ENCODE results near the gene CD300LD.

Gene CD300LD

GRCh38 chr17:74606050-74606449 lies 14.0 kb upstream of the CD300LD start:
- no peak for DNase-seq (ENCODE audit: low read depth)
- TF ChIP-seq CTCF (IDR thresholded peaks at IDR 0.05; ENCODE audit: low read depth, low read length, missing control alignments) = no peak
- H3K4me3 ChIP-seq (ENCODE audit: low read depth, low read length) = no peak overlapping the region

GRCh38 chr17:74605361-74605760 lies 13.3 kb upstream of the CD300LD start:
- DNase-seq (ENCODE audit: low read depth) = no peak
- no peak for TF ChIP-seq CTCF (IDR thresholded peaks at IDR 0.05; ENCODE audit: low read depth, low read length, missing control alignments)

GRCh38 chr17:74604761-74605160 lies 12.7 kb upstream of the CD300LD start:
- no peak overlapping the region for H3K4me3 ChIP-seq (ENCODE audit: low read depth, low read length)
- no peak for DNase-seq (ENCODE audit: low read depth)
- TF ChIP-seq CTCF (IDR thresholded peaks at IDR 0.05; ENCODE audit: low read depth, low read length, missing control alignments) = no peak

More at GRCh38 chr17:74605361-74605760, 13.3 kb upstream of the CD300LD start:
- H3K4me3 ChIP-seq (ENCODE audit: low read depth, low read length) = no peak overlapping the region

- H3K4me3 ChIP-seq (ENCODE audit: low read depth, low read length) = no peak overlapping the region
- TF ChIP-seq CTCF (IDR thresholded peaks at IDR 0.05; ENCODE audit: low read depth, low read length, missing control alignments) = no peak
- no peak for DNase-seq (ENCODE audit: low read depth)
Observed at GRCh38 chr17:74604200-74604599, 12.1 kb upstream of the CD300LD start.

GRCh38 chr17:74603746-74604145 lies 11.7 kb upstream of the CD300LD start:
- TF ChIP-seq CTCF (IDR thresholded peaks at IDR 0.05; ENCODE audit: low read depth, low read length, missing control alignments) = no peak
- DNase-seq (ENCODE audit: low read depth) = no peak
- H3K4me3 ChIP-seq (ENCODE audit: low read depth, low read length) = no peak overlapping the region

- H3K4me3 ChIP-seq (ENCODE audit: low read depth, low read length) = no peak overlapping the region
- DNase-seq (ENCODE audit: low read depth) = no peak
Observed at GRCh38 chr17:74603037-74603635, 11.1 kb upstream of the CD300LD start.

More at GRCh38 chr17:74603037-74603635, 11.1 kb upstream of the CD300LD start:
- TF ChIP-seq CTCF (IDR thresholded peaks at IDR 0.05; ENCODE audit: low read depth, low read length, missing control alignments) = no peak
